Activated CD4-positive, CD25-positive, alpha-beta regulatory T cell (primary cell): ENCODE results near the gene C9orf85.
A peak's percentile ranks its signal among the peaks of the same experiment; 100 is the strongest.
"Not testable (repeated sequence)": the region's sequence is repeated elsewhere in the genome, so short reads cannot be mapped to it uniquely, and the experiment has no call there.

ENCODE experiments used
- DNase-seq, 4 experiments: peaks; one replicate each; lab custom pipeline; 2025; lab: John Stamatoyannopoulos, UW

C9orf85 gene, protein sequence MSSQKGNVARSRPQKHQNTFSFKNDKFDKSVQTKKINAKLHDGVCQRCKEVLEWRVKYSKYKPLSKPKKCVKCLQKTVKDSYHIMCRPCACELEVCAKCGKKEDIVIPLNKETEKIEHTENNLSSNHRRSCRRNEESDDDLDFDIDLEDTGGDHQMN

DNA sequence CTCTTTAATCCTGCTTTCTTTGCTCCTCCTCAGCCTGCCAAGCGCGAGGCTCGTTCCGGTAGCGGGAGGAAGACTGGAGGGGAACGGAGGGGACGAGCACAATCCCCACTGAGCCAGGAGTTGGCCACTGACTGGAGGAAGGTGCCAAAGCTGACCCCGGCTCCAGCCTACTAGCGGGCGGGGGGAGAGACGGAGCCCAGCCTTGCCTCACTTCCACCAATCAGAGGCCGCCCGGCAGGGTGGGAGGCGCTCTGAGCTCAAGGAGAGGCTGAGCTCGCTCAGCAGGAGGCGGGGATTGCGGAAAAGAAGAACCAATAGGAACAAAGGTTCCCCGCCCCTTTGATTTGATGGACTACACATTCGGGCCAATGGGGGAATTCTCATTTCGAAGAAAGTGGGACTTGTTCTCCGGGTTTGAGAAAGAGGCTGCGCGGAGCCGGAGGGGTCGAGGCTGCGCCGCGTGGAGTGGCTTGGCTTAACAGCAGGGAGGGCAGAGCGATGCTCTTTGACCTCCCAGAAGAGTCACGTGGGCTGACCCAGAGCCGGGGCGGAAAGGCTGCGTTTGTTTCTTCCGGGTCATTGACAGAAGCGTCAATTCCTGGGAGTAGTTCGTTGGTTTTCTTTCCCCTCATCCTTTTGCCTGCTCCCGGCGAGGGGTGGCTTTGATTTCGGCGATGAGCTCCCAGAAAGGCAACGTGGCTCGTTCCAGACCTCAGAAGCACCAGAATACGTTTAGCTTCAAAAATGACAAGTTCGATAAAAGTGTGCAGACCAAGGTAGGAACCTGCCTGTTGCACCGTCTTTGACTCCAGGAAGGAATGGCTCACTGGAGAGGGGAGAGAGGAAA, at the start of gene C9orf85, which contains the start of gene ABHD17B:
Gene C9orf85, plus strand, starts transcription at position 579 of the 847 bp plus-strand sequence. Its CDS starts 96 bp downstream, at position 675.
Gene ABHD17B, minus strand, starts transcription at position 133 of the 847 bp plus-strand sequence. CDS start 36,113 bp downstream, outside the sequence.
- peak; percentile 88 to 98 (median 93) for DNase-seq

DNA sequence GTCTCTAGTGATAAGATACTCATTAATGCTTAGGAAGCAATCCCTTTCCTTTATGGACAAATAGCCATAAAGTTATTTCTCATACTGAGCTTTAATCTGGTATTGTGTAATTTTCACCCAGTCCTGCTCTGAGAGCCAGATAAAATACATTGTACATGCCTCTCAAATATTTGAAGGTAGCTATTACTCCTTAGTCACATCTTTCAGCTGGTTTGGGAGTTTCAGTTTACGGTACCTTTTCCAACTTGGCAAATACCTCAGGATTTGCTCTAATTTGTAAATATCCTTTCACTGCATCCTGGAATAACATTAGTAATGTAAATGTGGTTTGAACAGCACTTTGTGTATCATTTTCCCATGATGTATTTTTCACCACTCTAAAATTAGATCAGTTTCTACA, 47.8 kb upstream of the C9orf85 start:
- no peak for DNase-seq

DNA sequence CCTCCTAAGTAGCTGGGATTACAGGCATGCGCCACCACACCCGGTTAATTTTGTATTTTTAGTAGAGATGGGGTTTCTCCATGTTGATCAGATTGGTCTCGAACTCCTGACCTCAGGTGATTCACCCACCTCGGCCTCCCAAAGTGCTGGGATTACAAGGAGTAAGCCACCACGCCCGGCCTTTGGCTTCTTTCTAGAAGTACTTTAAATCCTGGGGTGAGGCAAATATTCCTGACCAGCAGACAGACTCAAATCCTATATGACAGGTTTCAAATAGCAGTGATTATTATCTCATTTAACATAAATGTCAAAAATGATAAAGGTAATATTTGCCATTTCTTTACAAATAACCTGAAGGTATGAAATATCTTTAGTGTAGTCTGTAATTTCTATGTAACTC, 36.1 kb upstream of the C9orf85 start:
- no peak for DNase-seq

DNA sequence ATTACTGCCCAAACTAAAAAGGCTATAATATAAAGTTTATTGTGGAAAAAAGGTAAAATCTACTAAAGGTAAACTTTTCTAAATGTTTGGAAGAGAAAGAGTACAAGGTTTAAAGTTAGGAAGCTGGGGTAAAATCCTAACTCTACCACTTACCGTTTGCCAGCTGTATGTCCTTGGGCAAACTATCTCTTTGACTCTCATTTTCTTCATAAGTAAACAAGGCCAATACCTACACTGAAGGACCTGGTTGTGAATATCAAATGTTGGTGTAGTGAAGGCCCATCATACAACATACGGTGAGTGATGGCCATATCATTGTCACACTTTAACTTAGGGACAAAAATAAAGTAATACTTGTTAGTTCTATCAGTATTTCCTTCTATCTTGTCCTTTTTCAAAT, 35.3 kb upstream of the C9orf85 start:
- DNase-seq, result no peak

DNA sequence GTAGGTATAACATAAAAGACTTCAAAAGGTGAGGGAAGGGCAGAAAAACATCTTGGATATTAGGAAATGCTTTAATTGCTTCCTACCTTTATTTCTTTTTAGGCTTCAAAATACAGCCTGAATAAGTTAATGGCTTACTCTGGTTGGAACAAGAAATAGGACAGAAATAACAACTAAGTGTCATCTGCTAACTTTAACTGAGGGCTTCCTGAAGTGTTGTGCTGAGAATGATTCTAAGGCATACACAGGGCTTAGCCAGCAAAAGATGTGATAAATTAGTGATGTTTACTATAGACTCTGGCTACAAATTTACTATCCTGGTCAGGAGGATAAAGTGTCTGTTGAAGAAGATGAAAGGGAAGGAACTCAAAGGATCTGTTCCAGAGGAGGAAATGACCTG, 34.6 kb upstream of the C9orf85 start:
- no peak for DNase-seq

DNA sequence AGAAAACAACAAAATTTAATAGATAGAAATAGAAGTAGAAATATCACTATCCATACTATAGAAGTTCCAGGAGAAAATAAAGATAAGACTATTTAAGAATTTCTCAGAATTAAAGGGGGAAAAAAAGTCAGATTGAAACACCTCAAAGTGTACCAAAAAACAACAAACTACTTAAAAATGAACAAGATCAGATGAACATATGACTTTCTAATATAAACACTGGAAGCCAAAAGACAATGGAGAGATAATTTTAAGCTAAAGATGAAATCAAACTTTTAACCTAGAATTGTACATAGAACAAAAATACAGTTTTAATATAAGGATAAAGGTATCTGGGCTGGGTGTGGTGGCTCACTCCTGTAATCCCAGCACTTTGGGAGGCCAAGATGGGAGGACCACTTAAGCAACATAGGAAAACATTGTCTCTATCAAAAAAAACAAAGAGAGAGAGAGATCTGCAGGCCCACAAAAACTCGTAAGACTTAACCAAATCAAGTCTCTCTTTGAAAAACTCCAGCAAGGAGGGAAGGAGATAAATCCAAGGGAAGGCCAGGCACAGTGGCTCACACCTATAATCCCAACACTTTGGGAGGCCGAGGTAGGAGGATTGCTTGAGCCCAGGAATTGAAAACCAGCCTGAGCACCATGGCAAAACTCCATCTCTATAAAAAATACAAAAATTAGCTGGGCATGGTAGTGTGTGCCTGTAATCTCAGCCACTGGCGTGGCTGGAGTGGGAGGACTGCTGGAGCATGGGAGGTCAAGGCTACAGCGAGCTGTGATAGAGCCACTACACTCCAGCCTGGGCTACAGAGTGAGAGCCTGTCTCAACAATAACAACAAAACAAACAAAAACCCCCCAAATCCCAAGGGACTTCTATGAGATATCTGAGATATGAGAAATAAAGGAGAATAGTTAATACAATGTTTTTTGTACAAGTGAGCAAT, 32.8 kb upstream of the C9orf85 start:
- DNase-seq, result no peak

DNA sequence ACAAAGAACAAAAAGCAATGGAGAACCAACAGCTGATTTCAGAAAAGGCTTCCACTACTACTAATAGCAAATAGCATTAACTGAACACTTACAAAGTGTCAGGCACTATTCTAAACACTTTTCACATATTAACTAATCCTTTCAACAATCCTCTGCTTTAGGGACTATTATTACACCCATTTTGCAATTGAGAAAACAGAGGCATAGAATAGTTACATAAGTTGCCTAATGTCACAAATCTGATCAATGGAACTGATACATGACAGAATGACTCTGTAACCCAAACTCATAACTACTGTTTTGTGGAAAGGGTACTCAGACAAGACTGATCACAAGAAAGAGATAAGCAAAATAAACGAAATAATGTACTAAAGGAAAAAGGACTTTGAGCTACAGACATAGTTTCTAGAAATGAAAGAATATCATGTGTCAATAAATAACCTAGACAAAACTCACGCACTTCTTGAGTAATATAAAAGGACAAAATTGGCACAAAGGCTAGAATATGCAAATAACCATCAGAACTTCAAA, 31.7 kb upstream of the C9orf85 start:
- DNase-seq, result no peak

DNA sequence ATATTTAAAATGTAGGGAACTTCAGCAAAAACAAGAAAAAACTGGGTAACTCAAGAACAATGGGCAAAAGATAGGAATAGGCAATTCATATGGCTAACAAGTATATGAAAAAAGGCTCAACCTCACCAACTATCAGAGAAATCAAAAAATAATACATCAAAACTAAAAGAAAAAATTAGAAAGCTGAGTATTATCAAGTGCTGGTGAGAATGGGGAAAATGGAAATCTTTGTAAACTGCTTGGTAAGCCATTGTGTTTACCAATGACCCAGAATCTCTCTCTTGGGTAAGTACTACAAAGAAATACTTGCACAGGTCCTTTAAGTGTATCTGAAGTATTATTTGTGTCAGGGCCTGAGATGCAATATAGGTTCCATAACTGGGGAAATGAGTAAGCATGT, 27.4 kb upstream of the C9orf85 start:
- no peak for DNase-seq

DNA sequence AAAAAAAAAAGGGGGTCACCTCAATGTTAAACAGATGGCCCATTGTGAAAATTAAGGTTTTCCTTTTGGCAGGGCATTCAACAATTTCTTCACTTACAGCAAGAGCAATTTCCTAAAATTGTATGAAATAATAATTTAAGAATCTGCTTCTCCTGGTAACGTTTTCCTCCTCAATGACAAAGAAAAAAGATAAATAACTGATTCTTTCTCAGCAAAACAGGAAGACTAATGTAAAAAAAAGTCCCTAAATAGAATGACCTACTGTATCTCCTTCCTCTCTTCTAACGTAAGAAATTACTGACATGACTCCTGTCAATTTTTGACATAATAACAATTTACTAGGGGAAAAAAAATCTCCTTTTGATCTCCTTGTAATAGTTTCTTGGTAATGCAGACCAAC, 26.0 kb upstream of the C9orf85 start:
- DNase-seq, result no peak

DNA sequence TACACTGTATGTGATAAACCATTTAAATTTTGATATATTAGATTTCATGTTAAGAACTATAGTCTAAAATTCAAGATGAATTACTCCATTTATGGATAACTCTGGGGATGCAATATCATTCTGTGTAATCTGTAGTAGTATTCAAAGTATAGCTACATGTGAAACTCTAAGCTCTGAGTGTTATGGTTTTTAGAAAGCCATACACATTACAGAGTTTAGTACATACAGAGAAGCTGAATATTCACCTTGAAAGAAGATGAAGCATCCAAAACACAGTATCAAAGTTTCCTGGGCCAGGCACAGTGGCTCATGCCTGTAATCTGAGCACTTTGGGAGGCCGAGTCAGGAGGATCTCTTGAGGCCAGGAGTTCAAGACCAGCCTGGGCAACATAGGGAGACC, 25.4 kb upstream of the C9orf85 start:
- DNase-seq, result no peak

DNA sequence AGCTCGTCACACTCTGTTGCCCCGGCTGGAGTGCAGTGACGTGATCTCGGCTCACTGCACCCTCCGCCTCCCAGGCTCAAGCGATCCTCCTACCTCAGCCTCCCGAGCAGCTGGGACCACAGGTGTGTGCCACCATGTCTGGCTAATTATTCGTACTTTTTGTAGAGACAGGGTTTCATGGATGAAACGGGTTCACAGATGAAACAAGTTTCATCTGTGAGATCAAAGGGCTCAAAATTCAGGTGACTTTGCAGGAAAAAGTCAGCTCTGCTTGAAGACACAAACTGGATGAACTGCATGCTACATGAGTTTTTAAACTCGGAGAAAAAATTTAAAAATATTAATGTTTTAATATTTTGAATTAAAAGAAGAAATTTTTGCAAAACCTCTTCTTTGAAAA, 24.9 kb upstream of the C9orf85 start:
- no peak for DNase-seq

DNA sequence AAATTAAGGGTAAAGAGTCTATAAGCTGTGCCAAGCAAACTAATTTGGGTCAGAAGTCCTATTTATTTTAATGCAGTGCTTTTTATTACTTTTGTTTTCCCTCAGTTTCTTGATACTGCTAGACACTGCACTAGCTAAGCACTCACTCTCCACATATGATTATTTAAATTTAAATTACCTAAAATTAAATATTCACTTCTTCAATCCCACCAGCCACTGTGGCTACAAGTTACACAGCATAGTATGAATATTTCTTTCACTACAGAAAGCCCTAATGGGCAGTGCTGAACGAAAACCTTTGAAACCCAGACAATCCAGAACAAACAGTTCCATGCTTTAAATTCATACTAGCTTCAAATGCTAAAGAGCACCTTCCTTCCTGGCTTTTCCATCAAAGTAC, 24.1 kb upstream of the C9orf85 start:
- DNase-seq, result no peak

DNA sequence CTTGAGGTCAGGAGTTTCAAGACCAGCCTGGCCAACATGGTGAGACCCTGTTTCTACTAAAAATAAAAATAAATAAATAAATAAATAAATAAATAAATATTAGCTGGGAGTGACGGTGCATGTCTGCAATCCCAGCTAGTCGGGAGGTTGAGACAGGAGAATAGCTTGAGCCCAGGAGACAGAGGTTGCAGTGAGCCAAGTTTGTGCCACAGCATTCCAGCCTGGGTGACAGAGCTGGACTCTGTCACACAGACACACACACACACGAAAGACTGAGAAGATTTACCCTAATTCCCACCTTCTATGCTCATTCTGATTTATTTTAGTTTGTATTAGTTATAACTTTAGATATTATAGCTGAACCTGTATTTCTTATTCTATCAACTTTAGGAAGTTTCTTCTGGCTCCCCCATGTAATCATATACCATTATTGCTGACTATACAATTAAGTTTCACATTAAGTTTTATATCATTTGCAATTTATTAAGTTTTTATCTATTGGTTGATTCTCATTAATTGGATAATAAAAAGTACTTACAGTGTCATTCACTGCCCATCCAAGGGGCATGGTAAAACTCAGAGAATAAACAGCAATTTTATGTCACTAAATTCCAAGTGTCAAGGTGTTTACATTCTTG, 21.3 kb upstream of the C9orf85 start:
- DNase-seq, result no peak

DNA sequence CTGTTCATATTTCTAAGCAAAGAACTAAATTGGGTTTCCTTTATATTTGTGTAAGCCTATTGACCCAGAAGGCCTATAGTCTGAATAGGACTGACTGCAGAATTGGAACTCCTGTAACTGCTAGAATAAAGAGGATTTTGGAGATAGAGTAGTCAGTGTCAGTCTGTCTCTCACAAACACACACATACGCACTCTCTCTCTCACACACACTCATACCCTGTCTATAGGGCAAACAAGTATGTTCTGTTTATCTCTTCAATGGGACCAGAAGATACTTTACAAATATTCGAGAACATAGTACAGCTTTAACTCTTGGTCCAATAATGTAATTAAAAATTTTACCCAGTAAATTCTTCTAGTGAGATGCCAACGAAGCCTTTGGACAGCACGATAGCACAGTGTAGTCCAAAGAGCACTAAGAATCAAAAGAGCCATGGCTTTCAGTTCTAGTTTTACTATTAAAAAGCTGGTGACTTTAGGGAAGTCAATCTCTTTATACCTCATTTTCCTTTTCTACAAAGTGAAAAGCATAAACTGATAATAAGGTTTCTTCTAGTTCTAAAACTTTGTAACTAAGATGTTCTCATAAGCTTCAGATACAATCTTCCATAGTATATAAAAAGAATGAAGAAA, 19.8 kb upstream of the C9orf85 start:
- DNase-seq, result no peak

DNA sequence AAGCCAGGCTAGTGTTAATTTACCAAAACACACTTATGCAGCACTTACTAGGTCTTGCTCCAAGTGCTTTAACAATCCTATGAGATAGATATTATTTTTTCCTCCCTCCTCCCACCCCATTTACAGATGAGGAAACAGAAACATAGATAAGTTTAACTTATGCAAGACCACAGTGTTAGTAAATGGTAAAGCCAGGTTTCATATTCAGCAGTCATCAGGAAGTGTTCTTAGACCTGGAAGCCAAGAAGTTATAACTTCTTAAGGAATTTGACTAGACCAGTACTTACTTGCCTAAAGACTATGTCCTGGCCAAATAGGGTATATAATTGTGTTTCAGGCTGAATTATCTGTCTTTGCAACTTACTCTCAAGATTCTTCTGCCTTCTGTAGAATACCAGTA, 16.3 kb upstream of the C9orf85 start:
- no peak for DNase-seq

DNA sequence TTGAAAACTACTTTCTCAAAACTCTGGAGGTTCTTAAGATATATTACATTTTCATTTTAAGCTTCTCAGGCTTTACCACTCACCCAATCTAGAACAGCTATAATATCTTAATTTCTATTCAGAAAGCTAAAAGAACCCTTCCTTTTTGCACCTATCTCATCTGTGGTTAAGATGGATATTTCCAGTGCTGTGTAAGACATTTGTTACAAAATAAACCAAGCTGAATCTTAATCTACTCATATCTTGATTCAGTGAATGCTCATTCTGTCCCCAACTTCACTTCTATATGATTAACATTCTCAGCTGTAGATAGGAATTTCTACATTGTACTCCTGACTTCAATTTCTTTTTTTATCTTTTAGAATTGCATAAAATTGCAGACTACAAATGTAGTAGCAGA, 15.5 kb upstream of the C9orf85 start:
- DNase-seq, result no peak

DNA sequence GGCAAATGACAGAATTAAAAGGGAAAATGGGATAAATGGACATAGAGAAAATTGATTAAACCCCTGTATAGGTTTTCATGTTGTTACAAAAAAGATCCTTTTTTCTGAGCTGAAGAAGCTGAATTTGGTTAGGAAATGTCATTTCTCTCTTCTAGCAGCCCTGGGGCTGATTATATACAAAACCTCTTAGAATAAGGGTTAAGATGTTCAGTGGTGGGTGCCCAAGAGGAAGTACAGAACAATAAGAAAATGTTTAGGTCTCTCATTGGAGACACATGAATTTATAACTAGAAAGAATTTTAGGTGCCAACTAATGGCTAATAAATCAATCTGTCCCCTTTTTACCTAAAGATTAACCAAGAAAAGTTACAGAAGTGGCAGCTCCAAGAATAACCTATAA, 14.7 kb upstream of the C9orf85 start:
- DNase-seq, result no peak

DNA sequence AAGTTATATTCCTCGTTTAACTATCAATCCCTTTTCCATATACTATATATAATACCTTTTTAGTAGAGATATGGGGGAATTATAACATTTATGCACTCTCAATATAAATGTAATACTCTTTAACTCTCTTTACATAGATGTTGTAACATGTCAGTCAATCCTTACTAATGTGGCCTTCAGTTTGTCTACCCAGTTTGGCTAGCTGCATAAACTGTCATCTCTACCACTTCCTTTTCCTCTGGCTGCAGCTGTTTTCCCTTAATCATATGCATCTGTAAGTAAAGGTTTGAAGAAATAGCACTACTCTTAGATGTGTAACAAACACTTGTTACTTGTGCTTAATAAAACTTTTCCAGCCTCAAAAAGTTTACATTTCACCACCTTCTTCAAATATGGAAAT, 13.9 kb upstream of the C9orf85 start:
- no peak for DNase-seq

DNA sequence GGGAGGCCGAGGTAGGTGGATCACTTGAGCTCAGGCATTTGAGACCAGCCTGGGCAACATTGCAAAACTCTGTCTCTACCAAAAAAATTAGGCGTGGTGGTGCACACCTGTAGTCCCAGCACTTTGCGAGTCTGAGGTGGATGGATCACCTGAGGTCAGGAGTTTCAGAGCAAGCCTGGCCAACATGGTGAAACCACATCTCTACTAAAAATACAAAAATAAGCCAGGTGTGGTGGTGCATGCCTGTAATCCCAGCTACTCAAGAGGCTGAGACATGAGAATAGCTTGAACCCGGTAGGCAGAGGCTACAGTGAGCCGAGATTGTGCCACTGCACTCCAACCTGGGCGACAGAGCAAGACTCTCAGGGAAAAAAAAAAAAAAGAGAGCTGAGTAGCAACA, 12.7 kb upstream of the C9orf85 start:
- DNase-seq, result not testable (repeated sequence)

DNA sequence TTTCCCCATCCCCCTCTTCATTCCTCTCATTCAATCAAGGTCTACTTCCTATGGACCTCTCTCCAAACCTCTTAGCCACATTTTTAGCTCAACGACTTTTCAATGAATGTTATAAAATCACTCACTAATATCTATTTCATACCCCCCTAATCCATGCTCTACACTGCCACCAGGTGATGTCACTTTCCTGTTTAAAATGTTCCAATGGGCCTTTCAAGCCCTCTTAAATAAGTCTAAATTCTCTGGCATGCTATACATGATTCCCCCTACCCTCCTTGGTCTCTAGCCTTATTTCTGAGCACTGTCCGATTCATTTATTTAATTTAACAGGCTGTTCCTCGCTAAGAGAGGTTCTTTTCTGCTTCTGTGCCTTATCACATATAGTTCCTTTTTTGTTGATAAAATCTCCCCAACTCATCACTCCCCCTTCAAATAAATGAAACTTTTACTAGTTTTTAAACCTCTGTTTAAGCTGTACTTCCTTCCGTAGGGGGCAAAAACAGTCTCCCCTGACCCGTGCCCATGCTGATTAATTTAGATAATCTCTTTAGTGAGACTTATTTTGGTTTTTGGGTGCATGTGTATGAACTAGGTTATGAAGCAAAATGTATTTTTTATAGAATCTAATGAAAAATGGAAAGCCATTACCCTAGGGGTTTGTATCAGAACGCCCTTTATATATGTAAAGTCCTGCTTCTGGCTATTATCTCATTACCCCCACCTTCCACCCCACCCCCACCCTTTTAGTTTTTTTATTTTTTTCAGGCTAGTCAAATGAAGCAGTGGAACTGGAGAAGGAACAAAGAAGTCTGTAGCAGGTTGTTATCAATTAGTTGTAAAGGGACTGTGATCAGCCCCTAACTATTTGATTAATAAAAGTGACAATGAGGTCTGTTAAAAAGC, 9.5 kb upstream of the C9orf85 start:
- DNase-seq, result no peak
